ENCODE results near the gene SIL1.

The SIL1 gene

GRCh38 chr5:138974227-138975063 lies 223.7 kb downstream of the SIL1 start:
- DNase-seq, result no peak

DNA sequence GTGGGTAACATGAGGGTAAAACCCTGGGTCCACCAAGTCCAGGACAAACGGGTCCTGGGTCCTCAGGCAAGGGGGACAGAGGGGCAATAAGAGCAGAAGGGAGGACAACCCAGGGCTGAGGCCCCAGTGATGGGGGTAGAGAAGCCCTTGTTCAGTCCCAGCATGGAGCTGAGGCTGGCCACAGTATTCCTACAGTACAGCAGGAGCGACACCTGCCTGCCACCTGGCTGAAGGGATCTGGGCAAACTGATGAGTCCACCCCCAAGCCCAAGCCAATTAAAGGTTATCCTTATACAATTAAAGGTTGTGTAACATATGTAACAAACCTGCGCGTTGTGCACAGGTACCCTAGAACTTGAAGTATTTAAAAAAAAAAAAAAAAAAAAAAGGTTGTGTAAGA lies 225.3 kb downstream of the SIL1 start:
- DNase-seq, result no peak

DNA sequence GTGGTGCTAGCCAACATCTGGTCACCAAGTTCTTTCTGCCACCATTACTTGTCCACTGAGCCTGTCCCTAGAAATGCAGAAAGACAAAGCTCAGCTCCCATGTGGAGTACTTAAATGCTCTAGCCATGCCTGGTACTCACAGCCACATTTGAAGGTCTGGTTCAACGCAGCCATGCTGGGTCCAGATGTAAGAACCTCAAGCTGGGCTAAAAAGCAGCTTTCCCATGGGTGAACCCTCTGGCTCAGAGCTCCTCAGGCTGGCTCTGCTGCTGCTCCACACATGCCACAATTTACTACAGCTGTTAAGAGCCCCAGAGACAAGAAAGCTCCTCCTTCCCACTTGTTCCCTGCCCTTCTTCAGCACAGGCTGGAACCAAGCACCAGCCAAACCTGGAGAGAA lies 225.9 kb downstream of the SIL1 start:
- no peak for DNase-seq

DNA sequence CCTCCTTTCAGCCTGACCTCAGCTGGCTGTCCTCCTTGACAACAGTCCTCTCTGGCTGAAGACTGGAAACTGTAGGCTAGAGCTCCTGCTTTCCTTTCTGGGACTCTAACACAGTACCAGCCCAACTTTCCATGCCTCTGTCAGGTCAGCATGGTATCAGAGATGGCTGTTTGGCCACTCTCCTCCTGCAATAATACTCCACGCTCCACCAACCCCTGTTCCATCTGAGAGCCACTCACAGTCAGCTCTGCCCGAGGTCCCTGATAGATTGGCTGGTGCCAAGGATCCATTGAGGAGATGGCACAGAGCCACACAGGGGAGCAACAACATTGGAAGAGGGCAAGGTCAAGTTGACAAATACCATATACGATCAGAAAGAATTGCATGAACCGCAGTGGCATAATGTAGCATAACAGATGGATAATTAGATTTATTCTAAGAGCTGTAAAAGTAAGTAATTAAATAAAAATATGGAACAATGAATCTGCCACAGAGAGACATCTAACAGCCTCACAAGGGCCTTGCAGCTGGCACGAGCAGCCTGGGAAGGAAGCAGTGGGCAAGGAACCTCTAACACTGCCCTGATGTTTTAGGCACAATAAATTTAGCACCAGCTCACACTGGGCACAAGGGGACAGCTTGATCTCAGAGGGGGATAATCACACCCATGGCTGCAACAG lies 228.7 kb downstream of the SIL1 start:
- no peak for DNase-seq

GRCh38 chr5:138968601-138969000 lies 229.6 kb downstream of the SIL1 start:
- no peak for DNase-seq

DNA sequence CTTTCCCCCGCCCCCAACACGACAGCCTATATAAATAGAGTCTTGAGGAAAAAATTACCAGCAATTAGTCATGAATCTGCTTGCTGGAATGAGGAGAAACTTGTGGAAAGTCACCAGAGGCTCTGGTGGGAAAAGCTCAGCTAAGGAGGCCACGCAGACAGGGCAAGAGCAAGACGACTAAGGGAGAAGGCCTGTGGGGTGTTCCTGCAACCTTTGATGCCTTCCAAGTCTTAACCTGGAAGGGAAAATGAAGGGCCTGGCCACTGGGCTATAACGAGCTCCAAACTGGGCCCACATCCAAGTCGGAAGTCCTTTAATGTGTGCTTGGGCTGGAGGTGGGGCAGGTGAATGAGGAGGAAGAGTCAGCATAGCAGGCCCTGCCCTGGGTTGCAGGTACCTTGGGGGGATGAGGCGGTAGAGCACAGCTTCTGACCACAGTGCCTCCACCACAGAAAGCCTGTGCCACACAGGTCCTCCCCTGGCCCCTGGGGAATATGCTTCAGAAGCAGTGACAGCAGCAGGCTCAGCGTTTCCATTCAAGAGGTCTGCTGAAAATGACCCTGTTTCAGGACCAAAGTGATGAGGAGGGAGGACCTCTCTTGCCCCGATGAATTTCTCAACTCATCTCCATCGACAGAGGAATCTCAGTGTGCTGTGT lies 230.2 kb downstream of the SIL1 start:
- no peak for DNase-seq

DNA sequence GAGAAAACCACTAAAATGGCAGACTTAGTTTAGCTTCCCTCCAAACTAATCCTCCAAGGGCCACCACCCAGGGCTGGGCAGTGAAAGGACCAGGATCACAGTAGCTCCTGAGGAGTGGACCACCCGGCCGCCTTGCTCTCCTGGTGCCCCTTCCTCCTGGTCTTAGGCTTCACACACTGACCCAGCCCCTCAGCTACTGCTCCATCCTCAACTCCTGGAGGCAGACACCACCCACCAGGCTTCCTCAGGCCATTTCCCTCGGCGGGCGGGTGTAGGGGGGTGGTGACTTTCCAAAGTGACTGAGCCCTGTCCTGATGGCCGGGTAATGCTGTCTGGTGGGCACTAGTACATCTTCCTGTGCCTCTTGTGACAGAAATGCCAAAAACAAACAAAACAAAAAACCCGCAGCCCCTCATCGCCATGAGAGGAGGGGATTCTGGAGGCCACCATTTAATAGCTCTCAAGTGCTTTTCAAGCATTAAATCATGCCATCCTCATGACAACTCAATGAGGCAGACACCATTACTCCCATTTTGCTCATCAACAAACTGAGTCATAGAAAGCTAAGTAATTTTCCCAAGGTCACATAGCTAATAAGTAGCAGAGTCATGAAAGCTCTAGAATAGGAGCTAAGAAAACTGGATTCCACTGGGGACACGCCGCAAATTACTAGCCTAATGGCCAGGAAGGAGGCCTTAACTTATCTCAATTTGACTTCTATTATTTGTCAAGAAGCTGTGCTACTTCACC lies 231.8 kb downstream of the SIL1 start:
- DNase-seq, result no peak

- no peak for DNase-seq
Observed at GRCh38 chr5:138965626-138966025, 232.5 kb downstream of the SIL1 start.

GRCh38 chr5:138964647-138965201 lies 233.4 kb downstream of the SIL1 start:
- no peak for DNase-seq

DNA sequence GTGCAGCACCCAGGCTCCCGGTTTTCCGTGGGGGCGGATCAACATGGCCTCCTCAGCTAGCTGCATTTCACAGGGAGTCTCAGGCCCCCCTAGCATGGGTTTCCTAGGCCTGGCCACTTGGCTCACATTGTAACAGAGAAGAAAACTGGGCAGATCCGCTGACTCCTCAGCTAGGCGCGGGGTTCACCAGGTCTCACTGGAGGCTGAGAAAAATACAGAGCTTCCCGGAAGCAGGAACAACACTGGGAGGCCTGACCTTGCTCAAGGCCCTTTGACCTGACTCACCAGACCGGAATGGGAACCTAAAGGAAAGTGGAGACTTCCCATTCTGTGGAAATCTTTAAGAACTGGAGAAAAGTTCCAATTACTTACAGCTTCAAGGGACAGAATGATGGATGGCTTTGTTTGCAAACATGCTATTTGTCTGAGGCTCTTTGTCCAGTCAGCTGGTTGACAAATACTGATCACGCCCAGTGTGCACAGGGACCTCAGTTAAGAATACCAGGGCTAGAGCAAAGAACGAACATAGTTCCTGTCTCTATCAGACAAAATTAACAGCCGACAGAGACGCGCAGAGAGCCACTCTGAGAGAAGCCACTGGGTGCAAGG lies 234.3 kb downstream of the SIL1 start:
- no peak for DNase-seq

DNA sequence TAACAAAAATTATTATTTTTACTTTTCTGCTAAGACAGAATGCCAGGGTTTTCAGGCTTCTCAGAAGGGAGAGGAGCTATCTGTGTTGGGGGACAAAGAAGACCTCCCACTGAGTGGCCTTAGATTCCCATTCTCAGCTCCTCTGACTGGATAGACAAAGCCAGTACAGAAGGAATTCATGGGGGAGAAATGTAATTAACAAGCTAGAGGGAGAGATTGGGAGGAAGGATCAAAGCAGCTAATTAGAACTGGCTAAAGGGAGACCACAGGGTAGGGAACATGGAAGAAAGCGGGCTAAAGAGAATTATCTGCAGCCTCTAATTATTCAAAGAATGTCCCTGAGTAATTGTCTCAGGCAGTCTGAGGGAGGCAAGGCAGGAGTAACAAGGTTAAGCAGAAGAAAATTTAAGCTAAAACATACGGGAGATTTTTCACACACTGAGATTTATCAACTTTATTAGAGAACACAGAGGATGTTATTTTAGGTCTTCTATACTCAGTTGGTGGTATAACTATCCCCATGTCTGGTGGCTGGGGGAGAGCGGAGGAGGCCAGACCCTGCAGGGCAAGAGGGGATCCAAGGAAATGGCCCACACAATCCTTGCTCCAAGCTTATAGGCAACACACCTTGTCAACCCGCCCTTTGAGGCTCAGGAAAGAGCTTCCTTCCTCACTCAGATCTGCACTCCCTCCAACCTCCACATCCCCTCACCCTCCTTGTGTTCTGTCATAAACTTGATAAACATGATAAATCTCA lies 235.4 kb downstream of the SIL1 start:
- DNase-seq, result no peak

- DNase-seq, result no peak
Observed at GRCh38 chr5:138961729-138962128, 236.4 kb downstream of the SIL1 start.

DNA sequence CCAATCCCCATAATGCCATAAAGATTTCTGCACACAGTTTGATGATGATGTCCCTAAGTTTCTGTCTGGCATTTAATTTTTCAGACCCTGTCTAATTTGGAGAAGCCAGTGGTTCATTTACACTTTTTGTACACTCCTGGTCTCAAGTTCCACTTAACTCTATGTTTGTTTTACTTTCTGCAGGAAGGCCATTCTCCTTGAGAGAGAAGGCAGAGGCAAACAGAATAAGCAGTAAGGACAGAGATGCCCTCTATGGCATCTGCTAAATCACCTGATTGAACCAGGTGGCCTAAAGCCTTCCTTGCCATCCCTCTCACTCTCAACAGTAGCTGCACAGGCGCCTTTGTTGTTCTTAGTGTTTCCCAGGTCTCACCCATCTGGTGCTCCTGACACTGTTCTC lies 236.9 kb downstream of the SIL1 start:
- no peak for DNase-seq

DNA sequence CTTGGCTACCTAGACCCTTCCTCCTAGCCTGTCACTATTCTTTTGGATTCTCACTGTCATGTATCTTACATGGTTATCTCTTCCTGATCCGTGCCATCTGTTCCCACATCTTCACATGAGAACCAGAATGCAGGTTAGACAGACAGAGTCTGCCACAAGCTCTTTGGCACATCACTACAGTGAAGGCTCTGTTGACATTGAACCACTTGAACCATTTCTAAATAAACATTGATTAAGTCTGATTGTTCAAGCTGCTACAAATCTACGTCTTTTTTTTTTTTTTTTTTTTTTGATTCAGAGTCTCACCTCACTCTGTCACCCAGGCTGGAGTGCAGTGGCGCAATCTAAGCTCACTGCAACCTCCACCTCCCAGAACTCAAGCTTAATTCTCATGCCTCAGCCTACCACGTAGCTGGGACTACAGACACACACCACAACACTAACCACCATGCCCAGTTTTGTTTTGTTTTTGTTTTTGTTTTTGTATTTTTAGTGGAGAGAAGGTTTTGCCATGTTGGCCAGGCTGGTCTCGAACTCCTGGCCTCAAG lies 237.9 kb downstream of the SIL1 start:
- DNase-seq, result no peak

- no peak for DNase-seq
Observed at GRCh38 chr5:138956801-138957200, 241.4 kb downstream of the SIL1 start.

- DNase-seq, result no peak
Observed at GRCh38 chr5:138955671-138956295, 242.4 kb downstream of the SIL1 start.

DNA sequence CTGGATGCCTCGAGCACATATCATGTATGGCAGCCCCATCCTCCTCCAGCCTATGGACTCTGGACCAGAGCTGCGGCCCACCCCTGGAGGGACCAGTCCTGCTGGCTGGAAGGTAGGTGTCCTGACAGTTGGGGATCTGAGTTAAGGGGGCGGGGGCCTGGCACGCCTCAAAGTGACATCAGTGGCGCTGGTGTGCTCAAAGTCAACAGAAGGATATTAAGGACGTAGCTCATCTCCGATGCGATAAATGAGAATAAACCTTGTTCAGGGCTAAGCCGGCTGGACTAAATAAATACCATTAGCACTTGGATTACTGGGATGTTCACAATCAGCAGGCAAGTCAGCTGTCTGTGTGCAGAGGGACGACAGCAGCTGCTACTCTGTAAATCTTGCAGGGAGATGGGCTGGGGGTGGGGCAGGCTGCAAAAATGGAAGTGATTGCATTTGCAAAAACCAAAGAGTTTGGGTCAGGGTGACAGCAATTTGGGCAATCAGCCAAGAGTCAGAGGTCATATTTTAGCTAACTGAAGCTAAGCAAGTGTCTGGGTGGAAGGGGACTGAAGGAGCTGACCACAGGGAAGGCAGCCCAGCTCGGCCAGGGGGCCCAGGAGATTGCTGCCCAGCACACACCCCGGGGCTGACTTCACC lies 243.0 kb downstream of the SIL1 start:
- no peak for DNase-seq

- DNase-seq, result no peak
Observed at GRCh38 chr5:138954257-138955012, 243.7 kb downstream of the SIL1 start.

Measured in activated naive CD4-positive, alpha-beta T cell treated with Interleukin-2 at 50 U/mL for 16 hours (primary cell).